Measurements from ENCODE around the gene CADM1.

The CADM1 gene

DNA sequence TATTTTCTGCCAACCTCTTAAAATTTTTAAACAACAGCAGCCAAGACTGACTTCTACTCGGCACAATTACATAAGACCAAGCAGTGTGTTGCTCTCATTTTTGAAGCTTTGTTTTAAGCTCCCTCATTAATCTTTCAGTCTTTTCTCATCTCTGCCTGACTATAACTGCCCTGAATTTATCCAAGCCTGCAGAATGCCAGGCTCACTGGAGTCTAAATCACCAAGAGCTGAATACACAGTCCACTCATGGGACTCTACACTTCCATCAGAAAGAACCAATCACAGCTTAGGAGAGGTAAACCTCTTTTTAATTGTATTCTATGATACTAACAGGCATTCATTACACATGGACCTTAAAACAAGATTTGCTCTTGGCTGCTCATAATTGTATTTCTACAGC, 178.7 kb downstream of the CADM1 start:
- H3K79me2 ChIP-seq (ENCODE audit: insufficient read depth, low read depth): no peaks in the 10 kb centered on the region
- H3K4me3 ChIP-seq (IDR thresholded peaks at IDR 0.05; ENCODE audit: insufficient read depth, low read depth, low read length): no peak overlapping the region
- no peak overlapping the region for H2AFZ ChIP-seq (ENCODE audit: low read depth)
- peaks cover 5% of the 10 kb centered on the region for H3K4me1 ChIP-seq (ENCODE audit: low read depth, poor library complexity, severe bottlenecking)
- H3K9ac ChIP-seq: no peak overlapping the region
- H3K27ac ChIP-seq: no peak overlapping the region
- no peak for TF ChIP-seq CTCF (conservative IDR thresholded peaks at IDR 0.05; ENCODE audit: low read depth, low read length)
- no peaks in the 10 kb centered on the region for H3K36me3 ChIP-seq (ENCODE audit: insufficient read depth)
- H4K20me1 ChIP-seq (ENCODE audit: insufficient read depth): no peaks in the 10 kb centered on the region
- H3K27me3 ChIP-seq (ENCODE audit: insufficient read depth, low read depth): no peaks in the 10 kb centered on the region
- no peak overlapping the region for H3K4me2 ChIP-seq

GRCh38 chr11:115324581-115325432, 179.4 kb downstream of the CADM1 start:
- no peaks in the 10 kb centered on the region for H3K36me3 ChIP-seq (ENCODE audit: insufficient read depth)
- no peak overlapping the region for H2AFZ ChIP-seq (ENCODE audit: low read depth)

DNA sequence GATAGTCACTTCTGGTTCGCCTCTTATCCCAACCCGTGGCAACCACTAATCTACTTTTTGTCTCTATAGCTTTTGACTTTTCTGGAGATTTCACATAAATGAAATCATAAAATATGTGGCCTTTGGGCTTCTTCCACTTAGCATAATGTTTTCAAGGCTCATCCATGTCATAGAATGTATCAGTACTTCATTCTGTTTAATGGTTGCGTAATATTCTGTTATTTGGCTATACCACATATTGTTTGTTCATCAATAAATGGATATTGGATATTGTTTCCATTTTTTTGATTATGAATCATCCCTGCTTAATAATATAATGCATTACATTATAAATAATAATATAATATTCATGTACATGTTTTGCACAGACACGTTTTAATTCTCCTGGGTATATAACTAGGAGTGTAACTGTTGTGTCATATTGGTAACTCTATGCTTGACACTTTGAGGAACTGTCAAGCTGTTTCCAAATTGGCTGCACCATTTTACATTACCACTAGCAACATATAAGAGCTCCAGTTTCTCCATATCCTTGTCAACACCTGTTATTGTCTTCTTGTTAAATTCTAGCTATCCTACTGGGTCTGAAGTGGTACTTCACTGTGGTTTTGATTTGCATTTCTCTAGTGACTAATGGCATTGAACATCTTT, 181.5 kb downstream of the CADM1 start:
- Histone ChIP-seq H3K4me3 (IDR thresholded peaks at IDR 0.05; ENCODE audit: insufficient read depth, low read depth, low read length) (no peak overlapping the region), H4K20me1 (ENCODE audit: insufficient read depth) (no peaks in the 10 kb centered on the region), H2AFZ (ENCODE audit: low read depth) (no peak overlapping the region), H3K36me3 (ENCODE audit: insufficient read depth) (no peaks in the 10 kb centered on the region), H3K4me1 (ENCODE audit: low read depth, poor library complexity, severe bottlenecking) (peaks cover 12% of the 10 kb centered on the region), H3K9ac (no peak overlapping the region), H3K27ac (no peak overlapping the region), H3K4me2 (no peak overlapping the region), H3K27me3 (ENCODE audit: insufficient read depth, low read depth) (no peaks in the 10 kb centered on the region), H3K79me2 (ENCODE audit: insufficient read depth, low read depth) (no peaks in the 10 kb centered on the region)
- TF ChIP-seq CTCF (conservative IDR thresholded peaks at IDR 0.05; ENCODE audit: low read depth, low read length): no peak

More at GRCh38 chr11:115324581-115325432, 179.4 kb downstream of the CADM1 start:
- Histone ChIP-seq H3K27me3 (ENCODE audit: insufficient read depth, low read depth) (no peaks in the 10 kb centered on the region), H3K79me2 (ENCODE audit: insufficient read depth, low read depth) (no peaks in the 10 kb centered on the region), H3K4me3 (IDR thresholded peaks at IDR 0.05; ENCODE audit: insufficient read depth, low read depth, low read length) (no peak overlapping the region), H3K4me2 (no peak overlapping the region), H3K27ac (peak overlapping the region; percentile 24; the same call in 1 of the 2 replicates), H4K20me1 (ENCODE audit: insufficient read depth) (no peaks in the 10 kb centered on the region), H3K4me1 (ENCODE audit: low read depth, poor library complexity, severe bottlenecking) (peaks cover 5% of the 10 kb centered on the region), H3K9ac (no peak overlapping the region)
- peak; percentile 69 for TF ChIP-seq CTCF (conservative IDR thresholded peaks at IDR 0.05; ENCODE audit: low read depth, low read length)

GRCh38 chr11:115321605-115322289, 182.5 kb downstream of the CADM1 start:
- Histone ChIP-seq H2AFZ (ENCODE audit: low read depth) (no peak overlapping the region), H3K27ac (no peak overlapping the region), H3K4me2 (no peak overlapping the region), H3K4me3 (IDR thresholded peaks at IDR 0.05; ENCODE audit: insufficient read depth, low read depth, low read length) (no peak overlapping the region), H3K4me1 (ENCODE audit: low read depth, poor library complexity, severe bottlenecking) (peaks cover 12% of the 10 kb centered on the region), H3K9ac (no peak overlapping the region), H3K79me2 (ENCODE audit: insufficient read depth, low read depth) (no peaks in the 10 kb centered on the region), H3K36me3 (ENCODE audit: insufficient read depth) (no peaks in the 10 kb centered on the region), H3K27me3 (ENCODE audit: insufficient read depth, low read depth) (no peaks in the 10 kb centered on the region), H4K20me1 (ENCODE audit: insufficient read depth) (no peaks in the 10 kb centered on the region)
- TF ChIP-seq CTCF (conservative IDR thresholded peaks at IDR 0.05; ENCODE audit: low read depth, low read length): no peak
